Upper lobe of left lung (tissue), 6 donors: ENCODE measurements around the gene FGGY. TPM values are rescaled to one million over a fixed set of nuclear protein-coding genes. Genes with fewer than 3 reads are reported as not detected.
"Not testable (repeated sequence)": the region's sequence is repeated elsewhere in the genome, so short reads cannot be mapped to it uniquely, and the experiment has no call there.

Experiments used
- ATAC-seq, 2 donors: fragments of 200-7000 bp; cut with Tn5 transposase; one replicate each; pipeline ENCODE4 v1.9.1; 2022; ENCODE audit warnings: mild to moderate bottlenecking in 2 of 2, moderate library complexity in 2 of 2; ENCODE audit not compliant: low FRiP score in 2 of 2
- DNase-seq, 2 donors: peaks; one replicate each; pipeline ENCODE4 v3.0.0-alpha.2; 2019 to 2020
- H3K27ac ChIP-seq, 4 donors: fragments of 200-600 bp; sonication (generic); one replicate each; pipeline ENCODE4 v1.5.1; 2016 to 2019
- H3K27me3 ChIP-seq, 4 donors: fragments of 200-600 bp; sonication (generic); one replicate each; pipeline ENCODE4 v1.5.1; 2017 to 2019
- H3K36me3 ChIP-seq, 4 donors: fragments of 200-600 bp; sonication (generic); one replicate each; pipeline ENCODE4 v1.5.1; 2016 to 2019
- H3K4me1 ChIP-seq, 4 donors: fragments of 200-600 bp; sonication (generic); one replicate each; pipeline ENCODE4 v1.5.1; 2018 to 2019
- H3K4me3 ChIP-seq, 4 donors: fragments of 200-600 bp; sonication (generic); one replicate each; pipeline ENCODE4 v1.5.1; 2017 to 2019; ENCODE audit warnings: mild to moderate bottlenecking in 2 of 4, moderate library complexity in 1 of 4
- H3K9me3 ChIP-seq, 4 donors: fragments of 200-600 bp; sonication (generic); one replicate each; pipeline ENCODE4 v1.5.1; 2018 to 2019
- CTCF ChIP-seq, 6 experiments: fragments of 450-650 bp in 4 of 6; fragments of 200-600 bp in 2 of 6; sonication (generic) in 2 of 6; IDR thresholded peaks; one replicate each; pipeline ENCODE4 v1.5.1; 2016 to 2019; ENCODE audit warnings: antibody characterized with exemption in 6 of 6
- EP300 ChIP-seq, 4 donors: sonication (generic); formaldehyde crosslinking; IDR thresholded peaks; one replicate each; pipeline ENCODE4 v1.5.1; 2017; ENCODE audit warnings: antibody characterized with exemption in 4 of 4, control low read depth in 2 of 4
- POLR2A ChIP-seq, 4 donors: fragments of 450-650 bp; IDR thresholded peaks; one replicate each; pipeline ENCODE4 v1.5.1; 2016 to 2017; ENCODE audit warnings: antibody characterized with exemption in 4 of 4, mild to moderate bottlenecking in 2 of 4
- POLR2AphosphoS5 ChIP-seq, 2 donors: sonication (generic); formaldehyde crosslinking; IDR thresholded peaks; one replicate each; pipeline ENCODE4 v1.5.1; 2017; ENCODE audit warnings: antibody characterized with exemption in 2 of 2
- WGBS, 2 donors: methylation state at CpG; one replicate each; pipeline ENCODE4 v1.1.5; 2017 to 2018; 5-methylcytosine and 5-hydroxymethylcytosine counted together
- total RNA-seq, 6 donors: library from RNA; depleted of rRNA in 4 of 6; stranded (reverse); fragments of >200 nt in 4 of 6; gene quantifications; one replicate each; pipeline versions ENCODE4 v1.1.0 to v1.2.1, GENCODE V29; 2016 to 2021
- donor health status: DM: no; HTN: no; CAD: no; lungs with moderate emphysema.
- donor health status: DM: no; HTN: yes; CAD: no; lungs with severe emphysema.

Gene FGGY
- total RNA-seq, 6 donors from 2014 or later: 11.8 to 51.3 (median 22.6) TPM

- H3K9me3 ChIP-seq: no peaks in the 10 kb centered on the region
- WGBS, 2 donors: 98 to 99% methylated on average over 2 of the region's 2 CpGs
- H3K36me3 ChIP-seq: no peaks in the 10 kb centered on the region
- H3K27ac ChIP-seq: no peak overlapping the region
- TF ChIP-seq EP300 (IDR thresholded peaks at IDR 0.05) (no peak), CTCF (IDR thresholded peaks at IDR 0.05) (no peak), POLR2AphosphoS5 (IDR thresholded peaks at IDR 0.05) (no peak), POLR2A (IDR thresholded peaks at IDR 0.05) (no peak)
- ATAC-seq: no peak
- no peak overlapping the region for H3K4me3 ChIP-seq
- no peak for DNase-seq
- H3K4me1 ChIP-seq: no peaks in the 10 kb centered on the region
- no peaks in the 10 kb centered on the region for H3K27me3 ChIP-seq
These were observed 232.0 kb downstream of the FGGY start for GRCh38 chr1:59528900-59529299.

- DNase-seq (no peak), ATAC-seq (no peak)
- H3K4me3 ChIP-seq: no peak overlapping the region
- no peaks in the 10 kb centered on the region for H3K36me3 ChIP-seq
- H3K27me3 ChIP-seq: no peaks in the 10 kb centered on the region
- H3K27ac ChIP-seq: no peak overlapping the region
- no peaks in the 10 kb centered on the region for H3K9me3 ChIP-seq
- no peaks in the 10 kb centered on the region for H3K4me1 ChIP-seq
- 91 to 95% methylated on average over 3 of the region's 3 CpGs for WGBS, 2 donors
- TF ChIP-seq CTCF (IDR thresholded peaks at IDR 0.05) (no peak), EP300 (IDR thresholded peaks at IDR 0.05) (no peak), POLR2A (IDR thresholded peaks at IDR 0.05) (no peak)
These were observed 233.2 kb downstream of the FGGY start for GRCh38 chr1:59530119-59530518.

- no peaks in the 10 kb centered on the region for H3K27me3 ChIP-seq
- H3K4me3 ChIP-seq: no peak overlapping the region
- no peak overlapping the region for H3K27ac ChIP-seq
- H3K36me3 ChIP-seq: no peaks in the 10 kb centered on the region
- DNase-seq (no peak), ATAC-seq (no peak)
- no peak for TF ChIP-seq POLR2AphosphoS5 (IDR thresholded peaks at IDR 0.05)
- TF ChIP-seq CTCF (IDR thresholded peaks at IDR 0.05): no peak
- no peak for TF ChIP-seq POLR2A (IDR thresholded peaks at IDR 0.05)
- no peak for TF ChIP-seq EP300 (IDR thresholded peaks at IDR 0.05)
- no peaks in the 10 kb centered on the region for H3K4me1 ChIP-seq
- no peaks in the 10 kb centered on the region for H3K9me3 ChIP-seq
These were observed 235.2 kb downstream of the FGGY start for GRCh38 chr1:59532102-59532501.

- 42 to 100% methylated on average over 1 of the region's 2 CpGs for WGBS, 2 donors
- not testable (repeated sequence) for H3K27ac ChIP-seq, DNase-seq, H3K27me3 ChIP-seq, ATAC-seq, H3K4me1 ChIP-seq, H3K9me3 ChIP-seq, H3K4me3 ChIP-seq, H3K36me3 ChIP-seq
These were observed 241.6 kb downstream of the FGGY start for GRCh38 chr1:59538476-59538875.

GRCh38 chr1:59539961-59540681, 243.2 kb downstream of the FGGY start:
- Histone ChIP-seq H3K4me1 (peaks cover 0 to 8% (median 0%) of the 10 kb centered on the region in 4 donors), H3K9me3 (no peaks in the 10 kb centered on the region), H3K4me3 (no peak overlapping the region), H3K27ac (no peak overlapping the region), H3K27me3 (no peaks in the 10 kb centered on the region), H3K36me3 (no peaks in the 10 kb centered on the region)
- 76 to 78% methylated on average over 5 of the region's 5 CpGs for WGBS, 2 donors
- TF ChIP-seq CTCF (IDR thresholded peaks at IDR 0.05) (no peak), POLR2AphosphoS5 (IDR thresholded peaks at IDR 0.05) (no peak), EP300 (IDR thresholded peaks at IDR 0.05) (no peak), POLR2A (IDR thresholded peaks at IDR 0.05) (no peak)
- ATAC-seq: no peak
- DNase-seq: no peak
